Putamen (tissue), 1 donor: ENCODE results near the gene ADAM21.
A peak's percentile ranks its signal among the peaks of the same experiment; 100 is the strongest.
"Not testable (repeated sequence)": the region's sequence is repeated elsewhere in the genome, so short reads cannot be mapped to it uniquely, and the experiment has no call there.

Experiments used
- DNase-seq: peaks from one replicate; pipeline ENCODE4 v3.0.0-alpha.2; 2016; ENCODE audit warnings: low spot score

The ADAM21 gene

GRCh38 chr14:70451874-70452273 is at the start of gene ADAM21:
Gene ADAM21, plus strand, starts transcription at chr14:70452174. Its CDS starts 5,326 bp downstream, at chr14:70457500.
- no peak for DNase-seq

DNA sequence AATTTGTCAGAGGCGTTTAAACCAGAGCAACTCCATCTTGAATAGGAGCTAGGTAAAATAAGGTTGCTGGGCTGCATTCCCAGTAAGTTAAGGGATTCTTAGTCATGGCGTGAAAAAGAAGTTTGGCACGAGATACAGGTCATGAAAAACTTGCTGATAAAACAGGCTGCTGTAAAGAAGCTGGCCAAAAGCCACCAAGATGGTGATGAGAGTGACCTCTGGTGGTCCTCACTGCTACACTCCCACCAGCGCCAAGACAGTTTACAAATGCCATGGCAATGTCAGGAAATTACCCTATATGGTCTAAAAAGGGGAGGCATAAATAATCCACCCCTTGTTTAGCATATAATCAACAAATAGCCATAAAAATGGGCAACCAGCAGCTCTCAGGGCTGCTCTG is 48.6 kb upstream of the ADAM21 start:
- DNase-seq: not testable (repeated sequence)

- not testable (repeated sequence) for DNase-seq
Measured at GRCh38 chr14:70406216-70406615, 45.8 kb upstream of the ADAM21 start.

GRCh38 chr14:70407621-70408020 is 44.4 kb upstream of the ADAM21 start:
- no peak for DNase-seq

DNA sequence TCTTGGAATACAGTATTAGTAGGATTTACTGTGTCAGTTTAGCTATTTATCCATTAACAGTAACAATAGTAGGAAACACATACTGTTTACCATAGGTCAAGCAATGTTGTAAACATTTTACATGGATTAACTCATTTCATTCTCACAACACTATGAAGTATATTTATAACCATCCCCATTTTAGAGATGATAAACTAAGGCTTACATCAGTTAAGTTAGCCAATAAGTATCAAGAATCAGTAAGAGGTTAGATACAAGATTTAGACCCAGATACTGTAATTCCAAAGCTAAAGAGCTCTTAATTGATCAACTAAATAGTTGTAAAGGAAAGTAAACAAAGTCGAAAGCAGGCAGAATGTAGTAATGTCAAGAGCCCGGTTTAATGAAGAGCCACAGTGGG is 36.2 kb upstream of the ADAM21 start:
- DNase-seq: no peak

DNA sequence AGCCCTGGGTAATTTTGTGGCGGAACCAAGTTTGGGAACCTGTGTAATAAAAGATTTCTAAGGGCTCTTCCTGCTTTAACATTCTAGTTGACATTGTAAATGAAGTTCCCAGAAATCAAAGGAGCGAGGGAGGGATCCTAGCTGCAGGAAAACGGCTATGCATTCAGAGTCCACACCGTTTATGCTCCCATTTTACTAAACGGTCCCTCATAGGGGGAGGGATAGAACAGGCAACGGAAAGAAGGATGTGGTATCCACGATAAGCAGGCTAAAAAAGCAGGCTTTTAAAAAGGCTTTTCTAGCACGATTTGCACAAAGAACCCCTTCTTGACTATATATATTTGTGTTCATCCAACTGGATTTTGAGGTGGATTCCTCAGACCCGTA is 35.6 kb upstream of the ADAM21 start:
- no peak for DNase-seq

DNA sequence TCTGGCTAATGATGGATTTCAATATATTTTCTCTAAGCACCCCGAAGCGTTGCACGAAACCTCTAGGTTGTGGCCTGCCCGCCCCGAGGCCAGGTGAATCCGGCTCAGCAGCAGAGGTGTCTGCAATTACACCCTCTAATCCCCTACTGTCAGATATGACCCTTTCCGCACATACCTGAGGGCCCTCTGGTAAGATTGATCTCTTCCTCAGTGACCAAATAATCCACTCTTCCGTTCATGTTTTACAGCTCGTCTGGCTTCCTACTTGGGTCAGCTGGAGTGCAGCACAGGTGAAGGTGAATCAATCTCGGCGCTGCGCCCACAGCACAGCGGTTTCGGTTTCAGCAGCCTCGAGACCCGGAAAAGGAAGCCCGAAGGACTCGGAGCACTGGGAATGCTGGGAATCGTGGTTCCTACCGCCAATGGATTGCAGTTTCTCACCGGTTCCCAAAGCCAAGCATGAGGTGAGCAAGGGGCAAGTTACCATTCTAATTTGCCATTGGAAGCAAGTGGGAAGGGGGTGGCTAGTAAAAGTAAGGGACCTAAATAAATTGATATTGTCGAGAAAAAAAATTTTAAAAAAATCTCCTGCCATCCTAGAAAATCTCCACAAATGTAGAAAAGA is 35.1 kb upstream of the ADAM21 start, which contains the start of gene SYNJ2BP:
Gene SYNJ2BP (minus strand): TSS at position 366 of the 625 bp plus-strand sequence. CDS start 127 bp downstream, at position 239.
- DNase-seq: peak; percentile 79

DNA sequence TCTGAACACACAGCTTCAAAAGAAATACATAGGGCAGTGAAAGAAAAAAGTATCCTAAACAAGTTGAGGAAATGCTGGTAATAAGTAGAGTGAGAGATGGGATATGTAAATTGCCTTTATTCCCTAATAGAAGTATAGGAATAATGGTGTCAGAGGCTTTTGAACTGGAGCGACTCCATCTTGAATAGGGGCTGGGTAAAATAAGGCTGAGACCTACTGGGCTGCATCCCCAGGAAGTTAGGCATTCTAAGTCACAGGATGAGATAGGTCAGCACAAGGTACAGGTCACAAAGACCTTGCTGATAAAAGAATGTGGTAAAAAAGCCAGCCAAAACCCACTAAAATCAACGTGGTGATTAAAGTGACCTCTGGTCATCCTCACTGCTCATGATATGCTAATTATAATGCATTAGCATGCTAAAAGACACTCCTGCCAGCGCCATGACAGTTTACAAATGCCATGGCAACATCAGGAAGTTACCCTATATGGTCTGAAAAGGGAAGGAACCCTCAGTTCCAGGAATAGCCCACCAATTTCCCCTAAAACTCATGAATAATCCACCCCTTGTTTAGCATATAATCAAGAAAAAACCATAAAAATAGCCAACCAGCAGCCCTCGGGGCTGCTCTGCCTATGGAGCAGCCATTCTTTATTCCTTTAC is 32.6 kb upstream of the ADAM21 start:
- not testable (repeated sequence) for DNase-seq

- no peak for DNase-seq
Measured at GRCh38 chr14:70422538-70422937, 29.4 kb upstream of the ADAM21 start.

DNA sequence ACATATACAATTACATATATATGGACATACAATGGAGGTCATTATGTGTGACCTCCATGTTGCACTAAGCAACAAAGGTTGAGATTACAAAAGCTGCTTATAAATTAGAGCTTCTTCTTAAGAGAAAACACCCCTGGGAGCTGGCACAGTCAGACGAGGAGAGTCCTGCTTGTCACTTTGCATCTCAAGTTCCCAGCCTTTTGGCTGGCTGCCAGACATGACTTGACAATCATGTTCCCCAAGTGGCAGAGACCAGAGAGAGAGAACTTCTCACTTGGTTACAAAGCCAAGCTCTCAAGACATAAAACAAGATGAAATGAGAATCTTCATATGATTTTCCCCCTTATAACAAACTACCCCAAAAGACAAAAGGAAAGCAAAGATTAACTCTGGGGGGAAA is 26.6 kb upstream of the ADAM21 start:
- no peak for DNase-seq

- DNase-seq: not testable (repeated sequence)
Measured at GRCh38 chr14:70426555-70426954, 25.4 kb upstream of the ADAM21 start.

DNA sequence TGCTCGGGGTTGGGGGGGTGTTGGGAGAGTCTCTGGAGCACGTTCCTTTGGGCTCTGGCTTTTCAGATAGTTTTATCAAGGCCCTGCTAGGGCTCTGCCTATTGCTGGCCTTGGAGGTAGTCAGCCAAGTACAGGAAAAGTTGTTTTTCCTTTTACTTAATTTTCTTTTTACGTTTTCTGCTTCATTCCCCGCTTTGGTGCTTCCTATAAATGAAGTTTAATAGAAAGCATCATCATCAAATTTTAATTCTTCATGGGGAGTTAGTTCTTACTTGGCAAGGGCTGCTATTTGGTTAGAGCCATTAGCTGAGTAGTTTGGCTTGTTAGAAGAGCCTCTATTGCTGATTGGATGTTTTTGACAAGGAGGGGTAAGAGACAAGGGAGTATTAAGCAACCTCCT is 15.1 kb upstream of the ADAM21 start:
- DNase-seq: no peak

DNA sequence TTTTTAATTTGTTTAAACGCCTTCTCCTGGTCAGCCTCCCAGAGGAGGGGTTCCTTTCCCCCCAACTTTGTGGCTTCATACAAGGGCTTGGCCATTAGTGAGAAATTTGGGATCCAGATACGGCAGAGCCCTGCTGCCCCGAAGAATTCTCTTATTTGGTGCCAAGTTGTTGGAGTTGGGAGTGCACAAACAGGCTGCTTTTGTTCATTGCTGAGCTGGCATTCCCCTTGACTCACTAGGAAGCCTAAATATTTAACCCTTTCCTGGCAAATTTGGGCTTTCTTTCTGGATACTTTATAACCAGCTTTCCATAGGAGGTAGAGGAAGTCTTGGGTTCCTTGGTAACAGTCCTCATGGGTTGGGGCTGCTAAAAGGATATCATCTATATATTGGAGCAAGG is 10.3 kb upstream of the ADAM21 start:
- no peak for DNase-seq

DNA sequence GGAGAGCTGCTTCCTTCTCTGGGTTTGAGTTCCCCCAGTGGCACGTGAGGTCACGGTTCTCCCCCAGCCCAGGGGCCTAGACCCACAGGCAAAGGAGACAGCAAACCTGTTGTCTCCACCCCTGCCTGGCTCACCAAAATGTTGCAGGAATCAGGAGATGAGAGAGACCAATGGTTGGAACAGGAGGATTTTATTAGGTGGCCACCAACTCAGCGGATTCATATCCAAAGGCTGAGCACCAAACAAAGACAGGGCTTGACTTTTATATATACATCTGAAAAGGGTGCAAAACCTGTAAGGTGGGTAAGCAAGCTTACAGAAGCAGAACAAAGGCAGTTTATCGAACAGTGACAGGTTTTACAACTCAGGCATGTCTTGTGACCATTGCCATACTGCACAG is 9.2 kb upstream of the ADAM21 start:
- no peak for DNase-seq

DNA sequence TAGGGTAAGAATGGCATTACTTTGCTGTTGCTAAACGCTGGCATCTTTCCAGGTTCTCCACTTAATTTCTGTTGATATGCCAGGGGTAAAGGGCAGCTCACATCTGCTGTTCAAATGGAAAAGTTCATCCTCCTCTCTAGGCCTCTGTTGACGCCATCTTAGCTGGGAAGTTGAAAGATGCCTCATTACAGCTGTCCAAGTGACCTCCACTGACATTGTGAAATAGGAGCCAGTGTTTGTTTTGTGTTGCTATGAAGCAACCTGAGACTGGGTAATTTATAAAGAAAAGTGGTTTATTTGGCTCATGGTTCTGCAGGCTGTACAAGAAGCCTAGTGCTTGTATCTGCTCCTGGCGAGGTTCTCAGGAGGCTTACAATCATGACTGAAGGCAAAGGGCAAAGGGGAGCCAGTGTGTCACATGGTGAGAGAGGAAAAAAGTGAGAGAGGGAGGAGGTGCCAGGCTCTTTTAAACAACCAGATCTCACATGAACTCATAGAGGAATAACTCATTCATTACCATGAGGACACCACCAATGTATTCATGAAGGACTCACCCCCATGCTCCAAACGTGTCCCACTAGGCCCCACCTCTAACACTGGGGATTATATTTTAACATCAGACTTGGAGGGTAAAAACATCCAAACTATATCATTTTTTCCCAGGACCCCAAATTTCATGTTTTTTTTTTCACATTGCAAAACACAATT is 3.2 kb upstream of the ADAM21 start:
- DNase-seq: no peak

GRCh38 chr14:70454731-70455130 is 2.8 kb downstream of the ADAM21 start:
- no peak for DNase-seq

- no peak for DNase-seq
Measured at GRCh38 chr14:70468731-70469130, 16.8 kb downstream of the ADAM21 start.

- not testable (repeated sequence) for DNase-seq
Measured at GRCh38 chr14:70470863-70471563, 19.0 kb downstream of the ADAM21 start.

DNA sequence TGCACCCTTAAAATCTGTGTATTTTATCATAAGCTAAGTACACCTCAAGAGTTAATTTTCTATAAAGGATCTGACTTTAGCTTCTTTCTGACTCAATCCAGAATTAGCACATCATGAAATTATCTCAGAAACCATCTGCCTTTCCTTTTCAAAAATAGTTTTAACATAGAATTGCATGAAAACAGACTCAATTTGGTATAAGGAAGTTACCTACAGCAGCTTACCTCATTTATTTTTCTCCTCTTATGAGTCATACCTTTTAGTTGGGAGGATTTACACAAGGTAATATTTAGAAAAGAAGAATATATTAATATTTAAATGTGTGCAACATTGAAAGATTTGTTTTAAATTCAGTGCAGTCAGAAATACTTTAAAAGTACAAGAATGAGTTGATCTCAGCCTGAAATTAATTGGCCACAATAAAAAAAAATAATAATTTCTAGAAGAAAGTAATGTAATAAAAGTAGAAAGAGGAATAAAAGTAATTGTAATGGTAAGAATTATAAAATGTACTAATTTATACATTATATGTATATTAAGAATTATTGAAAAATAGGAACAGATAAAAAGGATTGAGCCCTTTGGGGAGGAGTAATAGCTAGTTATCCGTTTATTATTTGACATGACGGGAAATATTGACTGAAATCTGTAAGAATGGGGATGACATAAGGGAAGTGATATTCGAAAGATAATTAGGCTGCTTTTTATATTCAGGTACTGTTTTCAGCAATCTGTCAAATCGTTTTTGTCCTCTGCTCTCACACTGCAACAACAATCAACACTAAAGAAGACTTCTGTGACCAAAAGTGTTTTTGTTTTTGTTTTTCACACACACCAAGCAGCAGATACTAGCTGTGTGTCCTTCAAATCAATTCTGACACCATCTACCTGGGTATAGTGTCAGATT is 20.5 kb downstream of the ADAM21 start:
- peak; percentile 6 for DNase-seq

DNA sequence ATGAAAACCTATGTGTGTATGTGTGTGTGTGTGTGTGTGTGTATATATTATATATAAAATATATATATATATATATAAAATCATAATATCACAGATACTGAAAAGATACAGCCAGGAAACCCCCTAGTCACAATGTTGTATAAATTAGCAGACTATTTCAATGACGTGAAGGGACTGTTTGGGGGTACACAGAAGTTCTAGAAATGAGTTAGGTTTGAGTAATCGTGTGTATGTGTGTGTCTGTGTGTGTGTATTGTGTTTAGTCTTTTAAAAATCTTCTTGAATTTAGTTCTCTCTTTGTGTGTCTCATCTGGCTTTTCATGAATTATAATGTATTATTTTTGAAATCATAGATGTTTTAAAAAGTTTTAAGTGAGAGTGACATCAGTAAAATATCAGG is 21.9 kb downstream of the ADAM21 start:
- DNase-seq: no peak

GRCh38 chr14:70475459-70475858 is 23.5 kb downstream of the ADAM21 start:
- DNase-seq: not testable (repeated sequence)
